HG03571 (cell line): ENCODE data around the gene CD200.

Source experiments
- ATAC-seq: cut with Tn5 transposase; IDR thresholded peaks from one replicate; pipeline ENCODE4 v1.9.1; 2021; ENCODE audit not compliant: unreplicated experiment

The CD200 gene

GRCh38 chr3:112331851-112332250 is 1.1 kb upstream of the CD200 start:
- no peak for ATAC-seq

- ATAC-seq, result no peak
Observed at GRCh38 chr3:112333381-112334317, 693 bp downstream of the CD200 start.

- ATAC-seq, result no peak
Observed at GRCh38 chr3:112334691-112335433, 1.9 kb downstream of the CD200 start.

GRCh38 chr3:112335434-112335781 is 2.5 kb downstream of the CD200 start:
- no peak for ATAC-seq

GRCh38 chr3:112338021-112338726 is 5.2 kb downstream of the CD200 start:
- no peak for ATAC-seq

- ATAC-seq, result no peak
Observed at GRCh38 chr3:112338727-112339056, 5.7 kb downstream of the CD200 start.

- no peak for ATAC-seq
Observed at GRCh38 chr3:112339134-112339533, 6.2 kb downstream of the CD200 start.

GRCh38 chr3:112339609-112340008 is 6.7 kb downstream of the CD200 start:
- no peak for ATAC-seq

- no peak for ATAC-seq
Observed at GRCh38 chr3:112341386-112341785, 8.4 kb downstream of the CD200 start.

GRCh38 chr3:112345681-112346080 is 12.7 kb downstream of the CD200 start:
- ATAC-seq, result no peak

GRCh38 chr3:112346491-112347122 is 13.7 kb downstream of the CD200 start:
- ATAC-seq, result no peak

GRCh38 chr3:112348943-112349342 is 16.0 kb downstream of the CD200 start:
- ATAC-seq, result no peak

GRCh38 chr3:112349557-112349956 is 16.6 kb downstream of the CD200 start:
- ATAC-seq, result no peak

GRCh38 chr3:112350018-112350810 is 17.3 kb downstream of the CD200 start:
- ATAC-seq, result no peak

GRCh38 chr3:112351036-112351435 is 18.1 kb downstream of the CD200 start:
- no peak for ATAC-seq

GRCh38 chr3:112351823-112352222 is 18.9 kb downstream of the CD200 start:
- ATAC-seq, result no peak

- no peak for ATAC-seq
Observed at GRCh38 chr3:112352720-112353119, 19.8 kb downstream of the CD200 start.

GRCh38 chr3:112353365-112353764 is 20.4 kb downstream of the CD200 start:
- ATAC-seq, result no peak

GRCh38 chr3:112354642-112355306 is 21.8 kb downstream of the CD200 start:
- no peak for ATAC-seq

- ATAC-seq, result no peak
Observed at GRCh38 chr3:112355307-112355687, 22.3 kb downstream of the CD200 start.
